PC-3 (cell line): ENCODE results near the gene MS4A1.

Experiments
- CTCF ChIP-seq: fragments of 300-600 bp; sonication (generic); conservative IDR thresholded peaks from 2 replicates; pipeline ENCODE4 v1.5.1; 2017; ENCODE audit warnings: antibody characterized with exemption, low read depth, mild to moderate bottlenecking, low read length
- EZH2 ChIP-seq: fragments of 300-600 bp; sonication (generic); IDR thresholded peaks from one replicate; pipeline ENCODE4 v1.6.1; 2017; ENCODE audit warnings: antibody characterized with exemption, mild to moderate bottlenecking, low read length; ENCODE audit not compliant: unreplicated experiment
- EZH2phosphoT487 ChIP-seq: fragments of 300-600 bp; sonication (generic); IDR thresholded peaks from 2 replicates; pipeline ENCODE4 v1.6.1; 2018; ENCODE audit warnings: mild to moderate bottlenecking, antibody characterized with exemption, low read length, borderline replicate concordance

- TF ChIP-seq CTCF (no peak), EZH2 (no peak), EZH2phosphoT487 (no peak)
Observed at GRCh38 chr11:60454212-60454611, 1.4 kb upstream of the MS4A1 start.
